Fibroblast of skin of left quadriceps (primary cell): Measurements from ENCODE around the gene RND3.

Source experiments
- DNase-seq, 2 experiments: peaks; one replicate each; pipeline ENCODE4 v3.0.0-alpha.2; 2013; ENCODE audit warnings: low read depth in 2 of 2

Gene RND3, protein sequence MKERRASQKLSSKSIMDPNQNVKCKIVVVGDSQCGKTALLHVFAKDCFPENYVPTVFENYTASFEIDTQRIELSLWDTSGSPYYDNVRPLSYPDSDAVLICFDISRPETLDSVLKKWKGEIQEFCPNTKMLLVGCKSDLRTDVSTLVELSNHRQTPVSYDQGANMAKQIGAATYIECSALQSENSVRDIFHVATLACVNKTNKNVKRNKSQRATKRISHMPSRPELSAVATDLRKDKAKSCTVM

DNA sequence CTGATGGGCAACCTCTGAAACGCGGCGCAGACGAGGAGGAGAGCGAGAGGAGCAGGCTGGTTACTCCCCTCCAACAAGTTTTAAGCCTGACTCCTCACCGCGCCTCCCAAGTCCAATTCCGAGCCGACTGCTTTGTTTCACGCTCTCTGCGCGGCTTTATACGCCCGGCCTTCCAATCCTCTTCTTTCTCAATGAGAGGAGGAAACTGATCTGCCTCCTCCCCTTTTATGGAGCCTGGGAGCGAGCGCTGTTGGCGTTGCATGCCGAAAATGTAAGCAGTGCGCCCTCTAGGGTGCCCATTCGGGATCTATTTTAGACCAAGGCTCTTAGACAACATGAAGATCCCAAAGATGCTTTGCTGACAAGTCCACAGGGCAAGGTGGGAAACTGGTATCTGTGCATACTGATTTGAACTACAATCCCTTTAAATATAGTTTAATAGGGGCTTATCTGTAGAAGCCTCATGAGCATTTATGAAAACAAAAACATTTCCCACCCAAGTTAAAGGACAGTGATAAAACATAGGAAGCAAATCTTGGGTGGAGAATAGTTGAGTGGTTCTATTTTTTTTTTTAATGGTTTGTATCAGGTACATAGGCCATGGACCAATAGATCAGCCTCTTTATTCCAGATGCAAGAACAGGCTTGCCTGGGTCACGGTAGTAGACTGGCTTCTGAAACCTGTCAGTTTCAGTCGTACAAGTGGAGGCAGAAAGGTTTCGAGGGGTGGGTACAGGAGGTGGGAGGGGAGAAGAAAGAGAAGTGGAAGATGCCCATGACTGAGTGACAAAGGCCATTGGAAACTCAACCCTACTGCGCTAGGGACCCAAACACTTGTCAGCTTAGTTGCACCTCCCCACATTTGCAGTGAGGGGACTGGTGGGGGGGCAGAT lies at the start of gene RND3:
Gene RND3, minus strand, starts transcription at position 131 of the 893 bp plus-strand sequence. CDS start 250 bp downstream, outside the sequence.
- peak; percentile 99 for DNase-seq

DNA sequence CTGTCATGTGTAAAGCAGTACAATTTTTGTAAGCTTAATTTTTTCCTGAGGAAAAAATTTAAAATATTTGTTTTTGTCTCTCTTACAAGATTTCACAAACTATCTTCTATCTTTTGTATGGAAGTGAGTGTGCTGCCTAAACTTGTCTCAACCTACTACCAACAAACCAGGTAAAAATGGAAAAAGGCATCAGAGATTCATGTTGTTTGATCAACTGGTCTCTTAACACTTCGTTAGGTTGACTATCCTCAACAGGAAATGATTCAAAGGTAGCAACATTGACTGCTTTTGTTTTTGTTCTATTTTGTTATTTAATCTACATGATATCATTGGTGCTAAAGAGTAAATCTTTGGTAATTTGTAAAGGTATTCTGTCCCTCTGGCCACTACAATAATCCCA lies 47.7 kb upstream of the RND3 start:
- DNase-seq = no peak

DNA sequence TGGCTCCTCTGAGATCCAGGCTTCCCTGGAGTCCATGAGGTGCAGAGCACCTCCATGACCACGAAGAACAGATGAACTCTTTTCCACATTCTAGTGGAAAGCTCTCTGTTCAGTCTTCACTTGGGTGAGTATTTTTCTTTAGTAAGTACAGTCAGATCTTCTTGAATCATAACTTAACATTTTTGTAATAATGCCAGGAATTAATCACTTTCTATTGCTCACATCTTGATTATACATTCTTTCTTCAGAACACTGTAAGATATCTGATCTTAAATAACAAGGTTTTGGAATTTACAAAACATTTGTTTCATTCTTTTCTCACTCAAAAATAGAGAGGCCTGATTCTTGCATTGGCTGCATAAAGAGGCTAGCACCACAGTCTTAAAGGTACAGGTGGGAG lies 45.4 kb upstream of the RND3 start:
- DNase-seq = peak; percentile 75 to 77

DNA sequence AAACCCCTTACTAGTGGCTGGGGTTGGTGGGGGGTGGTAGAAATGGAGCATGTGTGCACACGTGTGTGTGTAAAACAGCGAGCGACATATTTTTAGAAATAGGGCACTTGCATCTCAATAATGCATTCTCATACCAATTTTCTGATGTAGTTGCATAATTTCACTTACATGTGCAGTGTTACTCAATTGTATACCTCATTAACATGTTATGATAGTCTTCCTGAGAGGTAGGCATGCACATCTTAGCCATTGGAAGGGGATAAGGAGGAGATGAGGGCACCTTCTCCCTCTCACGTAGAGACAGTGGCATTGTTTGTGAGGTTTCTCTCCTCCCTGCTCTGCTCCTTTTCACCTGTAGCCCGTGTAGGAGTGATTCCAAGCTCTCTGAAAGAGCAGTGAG lies 44.6 kb upstream of the RND3 start:
- DNase-seq = no peak

- DNase-seq = no peak
Observed at GRCh38 chr2:150531591-150531990, 44.1 kb upstream of the RND3 start.

DNA sequence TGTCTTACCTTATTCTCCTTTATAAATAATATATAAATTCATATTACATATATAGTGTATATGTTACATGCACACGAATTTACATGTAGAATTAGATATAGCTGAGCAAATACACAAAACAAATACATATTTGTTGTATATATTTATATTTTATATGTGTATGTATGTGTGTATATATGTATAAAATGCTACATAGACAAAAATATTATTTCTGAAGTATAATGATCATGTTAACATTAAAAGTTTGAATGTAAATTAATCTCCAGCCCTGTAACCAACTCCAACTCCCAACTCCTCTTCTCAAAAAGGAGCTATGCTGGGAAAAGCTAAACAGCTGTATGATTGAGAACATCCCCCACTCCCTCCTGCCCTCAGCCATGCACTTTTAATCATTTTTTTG lies 42.7 kb upstream of the RND3 start:
- no peak for DNase-seq

- DNase-seq = peak; percentile 66 to 69
Observed at GRCh38 chr2:150528861-150529801, 41.7 kb upstream of the RND3 start.

DNA sequence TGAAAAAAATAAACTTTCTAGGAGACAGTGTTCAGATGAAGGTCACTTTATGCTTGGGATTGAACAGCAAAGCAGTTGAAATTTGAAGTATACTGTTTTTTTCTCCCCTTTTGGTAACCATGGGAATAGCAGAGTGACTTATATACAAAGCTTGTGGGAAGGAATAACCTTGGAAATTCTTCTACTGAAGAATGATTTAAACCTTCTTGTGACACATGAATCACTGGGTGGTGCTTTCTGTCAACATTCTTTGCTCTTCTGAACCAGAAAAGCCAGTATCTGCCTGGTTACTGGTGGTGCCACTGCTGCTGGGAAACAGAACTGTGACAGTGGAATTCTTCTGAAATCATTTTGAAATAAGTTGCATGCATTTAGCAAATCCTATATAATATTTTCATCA lies 39.4 kb upstream of the RND3 start:
- DNase-seq = peak; percentile 63 to 73

DNA sequence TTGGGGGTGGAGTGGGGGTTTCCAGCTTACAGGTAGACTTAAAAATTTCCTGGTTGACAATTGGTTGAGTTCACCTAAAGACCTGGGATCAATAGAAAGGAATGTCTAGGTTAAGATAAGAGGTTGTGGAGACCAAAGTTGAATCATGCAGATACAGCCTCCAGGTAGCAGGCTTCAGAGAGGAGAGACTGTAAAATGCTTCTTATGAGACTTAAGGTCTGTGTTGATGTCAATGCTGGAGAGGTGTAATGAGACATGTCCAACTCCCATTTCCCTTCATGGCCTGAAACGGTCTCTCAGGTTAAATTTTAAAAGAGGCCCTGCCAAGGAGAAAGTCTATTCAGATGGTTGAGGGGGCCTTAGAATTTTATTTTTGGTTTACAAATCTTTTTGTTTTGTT lies 38.5 kb upstream of the RND3 start:
- DNase-seq = no peak

DNA sequence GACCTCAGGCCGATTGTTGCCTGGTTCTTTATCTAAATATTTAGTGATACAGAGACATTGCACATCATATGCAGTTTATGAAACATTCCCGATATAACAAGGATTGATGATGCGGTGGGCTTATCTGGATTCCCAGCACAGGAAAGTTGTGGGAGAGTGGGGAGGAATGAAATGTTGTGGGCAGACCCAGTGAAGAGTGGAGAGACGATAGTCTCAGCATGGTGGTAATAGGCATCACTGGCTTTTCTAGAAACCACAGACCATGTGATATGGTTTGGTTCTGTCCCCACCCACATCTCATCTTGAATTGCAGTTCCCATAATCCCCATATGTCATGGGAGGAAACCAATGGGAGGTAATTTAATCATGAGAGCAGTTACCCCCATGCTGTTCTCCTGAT lies 34.8 kb upstream of the RND3 start:
- no peak for DNase-seq

GRCh38 chr2:150520887-150521664 lies 33.6 kb upstream of the RND3 start:
- DNase-seq = no peak

GRCh38 chr2:150520033-150520432 lies 32.6 kb upstream of the RND3 start:
- no peak for DNase-seq

- no peak for DNase-seq
Observed at GRCh38 chr2:150517951-150518680, 30.6 kb upstream of the RND3 start.

GRCh38 chr2:150513647-150514046 lies 26.2 kb upstream of the RND3 start:
- DNase-seq = no peak

- DNase-seq = no peak
Observed at GRCh38 chr2:150508497-150509137, 21.1 kb upstream of the RND3 start.

- DNase-seq = no peak
Observed at GRCh38 chr2:150507071-150507470, 19.6 kb upstream of the RND3 start.

DNA sequence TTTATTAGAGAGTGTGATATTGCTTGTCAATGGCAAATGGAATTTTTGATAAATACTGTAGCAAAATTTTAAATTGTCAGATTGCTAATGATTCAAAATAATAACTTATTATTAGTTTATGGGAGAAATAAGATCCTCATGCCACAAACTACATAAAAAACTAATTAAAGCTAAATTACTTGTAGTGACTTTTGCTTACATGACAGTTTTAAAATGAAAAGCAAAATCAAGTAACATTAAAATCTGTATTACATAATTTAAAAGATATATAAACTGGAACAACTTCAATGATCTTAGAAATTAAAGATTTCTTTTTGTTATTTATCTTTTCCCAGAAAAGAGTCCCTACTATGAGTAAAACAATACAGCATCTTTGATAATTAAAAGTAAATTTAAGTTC lies 17.7 kb upstream of the RND3 start:
- DNase-seq = no peak

GRCh38 chr2:150495993-150496627 lies 8.6 kb upstream of the RND3 start:
- DNase-seq = peak; percentile 93 to 95

GRCh38 chr2:150495001-150495400 lies 7.5 kb upstream of the RND3 start:
- DNase-seq = no peak
